CD1c-positive myeloid dendritic cell (primary cell): ENCODE results near the gene OSBP2.

Experiments used
- DNase-seq: peaks from one replicate; pipeline ENCODE4 v3.0.0-alpha.2; 2016; ENCODE audit errors: extremely low spot score

Gene OSBP2

GRCh38 chr22:30843245-30843644 is 148.6 kb downstream of the OSBP2 start:
- no peak for DNase-seq

- DNase-seq, result no peak
These were observed 152.9 kb downstream of the OSBP2 start for GRCh38 chr22:30847583-30847982.

GRCh38 chr22:30855266-30855665 is 160.6 kb downstream of the OSBP2 start:
- DNase-seq, result no peak

GRCh38 chr22:30855677-30856518 is 161.2 kb downstream of the OSBP2 start:
- DNase-seq, result no peak

GRCh38 chr22:30856741-30857502 is 162.2 kb downstream of the OSBP2 start:
- no peak for DNase-seq

GRCh38 chr22:30857791-30858190 is 163.1 kb downstream of the OSBP2 start:
- DNase-seq, result no peak

GRCh38 chr22:30858976-30859713 is 164.5 kb downstream of the OSBP2 start:
- no peak for DNase-seq

GRCh38 chr22:30859714-30860095 is 165.0 kb downstream of the OSBP2 start:
- no peak for DNase-seq

GRCh38 chr22:30860176-30861105 is 165.8 kb downstream of the OSBP2 start:
- DNase-seq, result no peak

- DNase-seq, result no peak
These were observed 166.5 kb downstream of the OSBP2 start for GRCh38 chr22:30861131-30861530.

- no peak for DNase-seq
These were observed 167.2 kb downstream of the OSBP2 start for GRCh38 chr22:30861688-30862552.

- no peak for DNase-seq
These were observed 168.6 kb downstream of the OSBP2 start for GRCh38 chr22:30863081-30863833.

- DNase-seq, result no peak
These were observed 170.1 kb downstream of the OSBP2 start for GRCh38 chr22:30864441-30865420.

GRCh38 chr22:30865656-30866055 is 171.0 kb downstream of the OSBP2 start:
- no peak for DNase-seq

- no peak for DNase-seq
These were observed 171.5 kb downstream of the OSBP2 start for GRCh38 chr22:30866216-30866615.

GRCh38 chr22:30866811-30867271 is 172.2 kb downstream of the OSBP2 start:
- DNase-seq, result no peak

GRCh38 chr22:30867746-30868662 is 173.3 kb downstream of the OSBP2 start:
- DNase-seq, result no peak
